Hematopoietic multipotent progenitor cell treated with erythropoietin and hydrocortisone succinate and interleukin-3 and kit ligand, for 8 days (in vitro differentiated cells): ENCODE results near the gene GPX2.

Experiments used
- DNase-seq: peaks from one replicate; pipeline ENCODE4 v3.0.0-alpha.2; 2015

GPX2 gene

GRCh38 chr14:64958743-64959142, 16.2 kb upstream of the GPX2 start:
- DNase-seq, result no peak

GRCh38 chr14:64958201-64958600, 15.7 kb upstream of the GPX2 start:
- no peak for DNase-seq

GRCh38 chr14:64956697-64957406, 14.3 kb upstream of the GPX2 start:
- no peak for DNase-seq

- DNase-seq, result no peak
Observed at GRCh38 chr14:64955297-64955696, 12.8 kb upstream of the GPX2 start.

GRCh38 chr14:64954491-64955240, 12.1 kb upstream of the GPX2 start:
- no peak for DNase-seq

GRCh38 chr14:64953661-64954060, 11.1 kb upstream of the GPX2 start:
- DNase-seq, result no peak

- DNase-seq, result no peak
Observed at GRCh38 chr14:64953310-64953654, 10.7 kb upstream of the GPX2 start.

GRCh38 chr14:64952598-64953309, 10.2 kb upstream of the GPX2 start:
- DNase-seq, result peak; percentile 64

GRCh38 chr14:64951724-64952123, 9.2 kb upstream of the GPX2 start:
- DNase-seq, result no peak

GRCh38 chr14:64951291-64951690, 8.7 kb upstream of the GPX2 start:
- DNase-seq, result no peak

GRCh38 chr14:64950889-64951288, 8.3 kb upstream of the GPX2 start:
- no peak for DNase-seq

- no peak for DNase-seq
Observed at GRCh38 chr14:64948612-64949210, 6.2 kb upstream of the GPX2 start.

- no peak for DNase-seq
Observed at GRCh38 chr14:64947710-64948611, 5.4 kb upstream of the GPX2 start.

- DNase-seq, result no peak
Observed at GRCh38 chr14:64946310-64947045, 3.9 kb upstream of the GPX2 start.

GRCh38 chr14:64945431-64946178, 3.1 kb upstream of the GPX2 start:
- DNase-seq, result no peak

GRCh38 chr14:64944861-64945260, 2.3 kb upstream of the GPX2 start:
- DNase-seq, result no peak

- no peak for DNase-seq
Observed at GRCh38 chr14:64944041-64944440, 1.5 kb upstream of the GPX2 start.

- DNase-seq, result no peak
Observed at GRCh38 chr14:64943556-64943955, 1.0 kb upstream of the GPX2 start.

- DNase-seq, result no peak
Observed at GRCh38 chr14:64940336-64940910, 2.1 kb downstream of the GPX2 start.

GRCh38 chr14:64939817-64940190, 2.7 kb downstream of the GPX2 start:
- no peak for DNase-seq
